Activated CD8-positive, alpha-beta memory T cell treated with anti-CD3 and anti-CD28 coated beads, Interleukin-2, amount 50 U/mL, for 24 hours (primary cell): ENCODE data around the gene AK1.
"Not testable (repeated sequence)": the region's sequence is repeated elsewhere in the genome, so short reads cannot be mapped to it uniquely, and the experiment has no call there.

Source experiments
- DNase-seq: peaks from one replicate; pipeline ENCODE4 v3.0.0-alpha.2; 2020; ENCODE audit errors: extremely low read depth

Gene AK1

GRCh38 chr9:127847833-127848755 is 29.4 kb downstream of the AK1 start:
- DNase-seq, result no peak

GRCh38 chr9:127847178-127847510 is 30.3 kb downstream of the AK1 start:
- DNase-seq, result no peak

DNA sequence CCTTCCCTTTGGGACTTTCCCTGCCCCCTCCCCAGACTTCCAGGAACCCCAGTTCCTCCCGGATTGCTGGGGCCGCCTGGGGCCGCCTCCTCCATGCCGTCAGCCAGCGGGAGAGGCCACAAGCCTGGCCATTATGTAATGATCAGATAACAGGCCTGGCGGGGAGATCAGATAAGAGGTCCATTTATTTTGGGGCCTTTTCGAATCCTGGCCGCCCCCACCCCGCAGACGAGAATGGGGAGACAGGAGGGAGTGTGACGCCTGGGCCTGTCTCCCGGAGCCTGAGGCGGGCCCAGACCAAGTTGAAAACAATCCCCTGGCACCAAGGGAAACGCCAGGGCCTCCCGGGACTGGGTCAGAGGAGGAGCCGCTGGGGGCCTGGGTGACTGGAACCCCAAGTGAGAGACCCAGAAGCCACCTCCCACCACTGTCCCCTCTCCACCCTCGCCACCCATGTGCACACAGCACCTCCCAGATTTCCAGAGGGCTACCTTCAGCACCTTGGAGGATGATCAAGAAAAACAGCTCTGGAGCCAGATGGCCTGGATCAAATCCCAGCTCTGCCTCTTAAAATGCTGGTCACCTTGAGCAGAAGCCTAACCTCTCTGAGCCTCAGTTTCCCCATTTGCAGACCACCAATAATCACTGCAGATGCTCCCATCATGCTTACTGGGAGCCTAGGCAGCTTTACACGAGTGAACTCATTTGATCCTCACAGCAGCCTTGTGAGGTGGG is 30.9 kb downstream of the AK1 start:
- no peak for DNase-seq

GRCh38 chr9:127845619-127846018 is 31.9 kb downstream of the AK1 start:
- DNase-seq, result not testable (repeated sequence)

GRCh38 chr9:127844821-127845359 is 32.6 kb downstream of the AK1 start:
- no peak for DNase-seq

- no peak for DNase-seq
Measured at GRCh38 chr9:127841087-127841835, 36.2 kb downstream of the AK1 start.

DNA sequence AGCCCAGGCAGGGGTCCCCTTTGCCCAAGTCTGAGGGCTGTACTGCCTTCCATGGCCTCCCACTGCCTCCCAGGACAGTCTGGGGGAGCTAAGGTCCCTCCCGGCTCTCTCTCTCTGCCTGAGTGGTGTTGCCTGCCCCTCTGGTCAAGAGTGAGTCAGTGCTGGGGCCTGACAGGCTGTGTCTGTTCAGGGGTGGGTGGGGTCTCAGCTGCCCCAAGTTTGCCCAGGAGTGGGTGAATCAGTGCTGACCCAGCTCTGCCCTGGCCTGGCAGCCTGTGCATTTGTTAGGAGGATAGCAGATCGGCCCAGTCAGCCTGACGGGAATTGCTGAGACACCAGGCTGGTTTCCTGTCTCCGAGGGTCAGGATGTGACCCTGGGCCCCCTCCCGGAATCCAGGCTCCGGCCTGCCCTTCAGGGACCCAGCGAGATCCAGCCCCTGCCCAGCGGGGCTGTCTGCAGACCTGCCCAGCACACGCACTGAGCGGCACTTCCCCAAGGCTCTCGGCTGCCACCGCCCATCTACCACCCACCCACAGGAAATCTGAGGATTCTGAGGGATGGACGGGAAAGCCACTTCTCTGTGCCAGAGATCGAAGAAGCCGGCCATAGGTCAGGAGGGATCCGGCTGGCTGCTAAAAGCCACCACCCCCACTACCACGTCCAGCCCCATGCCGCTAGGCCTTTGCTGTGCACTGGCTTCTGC is 38.9 kb downstream of the AK1 start:
- no peak for DNase-seq

DNA sequence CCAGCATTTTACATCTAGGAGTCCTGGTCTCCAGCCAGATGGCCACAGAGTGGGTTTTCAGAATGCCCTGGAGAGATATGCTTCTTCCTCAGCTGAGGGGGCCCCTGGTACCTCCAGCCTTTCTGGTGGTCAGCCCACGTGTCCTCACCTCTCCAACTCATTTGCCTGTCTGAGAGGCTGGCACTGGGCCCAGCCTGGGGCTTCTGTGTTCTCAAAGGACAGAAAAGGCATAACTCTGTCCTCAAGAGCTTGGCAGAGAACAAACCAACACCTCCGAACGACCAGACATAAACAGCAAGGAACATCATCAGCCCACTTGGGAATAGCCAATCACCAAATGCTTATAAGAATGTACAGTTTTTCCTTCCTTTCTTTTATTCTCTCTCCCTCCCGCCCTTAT is 40.1 kb downstream of the AK1 start:
- no peak for DNase-seq

DNA sequence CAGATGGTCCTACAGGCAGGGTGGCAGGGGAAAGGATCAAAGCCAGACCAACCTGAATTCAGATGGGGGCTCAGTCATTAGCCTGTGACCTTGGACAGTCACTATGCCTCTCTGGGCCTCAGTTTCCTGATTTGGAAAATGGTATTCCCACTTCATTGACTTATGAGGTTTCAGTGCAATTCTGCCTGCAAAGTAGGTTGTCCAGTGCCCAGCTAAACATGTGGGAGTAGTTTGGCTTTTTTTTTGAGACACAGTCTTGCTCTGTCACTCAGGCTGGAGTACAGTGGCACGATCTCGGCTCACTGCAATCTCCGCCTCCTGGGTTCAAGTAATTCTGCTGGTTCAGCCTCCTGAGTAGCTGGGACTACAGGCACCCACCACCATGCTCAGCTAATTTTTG is 40.9 kb downstream of the AK1 start:
- DNase-seq, result not testable (repeated sequence)

GRCh38 chr9:127835991-127836516 is 41.4 kb downstream of the AK1 start:
- no peak for DNase-seq

GRCh38 chr9:127833555-127833954 is 43.9 kb downstream of the AK1 start:
- DNase-seq, result no peak

DNA sequence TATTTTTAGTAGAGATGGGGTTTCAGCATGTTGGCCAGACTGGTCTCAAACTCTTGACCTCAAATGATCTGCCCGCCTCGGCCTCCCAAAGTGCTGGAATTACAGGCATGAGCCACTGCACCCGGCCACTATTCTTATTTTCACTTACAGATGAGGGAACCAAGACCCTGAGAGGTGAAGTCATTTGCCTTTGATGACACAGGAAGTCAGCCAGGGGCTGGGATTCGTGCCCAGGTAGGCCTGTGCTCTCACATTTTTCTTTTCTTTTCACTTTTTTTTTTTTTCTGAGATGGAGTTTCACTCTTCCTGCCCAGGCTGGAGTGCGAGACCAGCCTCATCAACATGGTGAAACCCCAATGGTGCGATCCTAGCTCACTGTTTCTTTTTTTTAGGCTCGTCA is 45.2 kb downstream of the AK1 start:
- no peak for DNase-seq

- DNase-seq, result no peak
Measured at GRCh38 chr9:127829205-127829906, 48.1 kb downstream of the AK1 start.

- DNase-seq, result no peak
Measured at GRCh38 chr9:127828262-127829031, 49.0 kb downstream of the AK1 start.

DNA sequence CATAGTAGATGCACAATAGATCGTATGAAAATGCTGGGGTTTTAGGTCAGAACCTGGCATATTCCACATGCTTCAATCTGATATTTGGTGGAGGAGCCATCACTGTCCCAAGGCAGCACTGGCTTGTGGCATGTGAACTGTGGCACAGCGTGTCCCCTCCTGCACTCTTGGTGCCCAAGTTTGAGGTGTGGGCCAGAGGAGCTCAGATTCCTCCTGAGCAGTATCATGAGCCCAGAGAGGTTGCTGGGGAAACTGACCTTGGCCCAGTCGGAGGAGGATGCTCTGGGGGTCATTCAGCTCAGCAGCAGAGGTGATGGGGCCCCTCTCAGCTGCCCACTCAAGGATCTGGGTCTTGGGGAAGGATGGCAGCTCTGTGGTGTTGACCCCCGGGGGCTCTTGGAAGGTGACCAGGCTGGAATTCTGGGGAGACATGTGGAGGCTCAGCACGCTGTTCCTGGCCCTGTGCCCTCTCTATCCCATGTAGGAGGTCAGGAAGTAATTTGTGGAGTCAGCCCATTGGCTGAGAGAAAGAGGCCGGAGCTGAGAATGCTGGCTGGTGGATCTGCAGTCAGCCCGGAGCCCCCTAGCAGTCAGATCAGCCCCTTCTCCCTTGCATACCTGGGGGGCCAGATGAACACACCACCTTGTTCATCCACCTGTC is 51.1 kb downstream of the AK1 start:
- no peak for DNase-seq

DNA sequence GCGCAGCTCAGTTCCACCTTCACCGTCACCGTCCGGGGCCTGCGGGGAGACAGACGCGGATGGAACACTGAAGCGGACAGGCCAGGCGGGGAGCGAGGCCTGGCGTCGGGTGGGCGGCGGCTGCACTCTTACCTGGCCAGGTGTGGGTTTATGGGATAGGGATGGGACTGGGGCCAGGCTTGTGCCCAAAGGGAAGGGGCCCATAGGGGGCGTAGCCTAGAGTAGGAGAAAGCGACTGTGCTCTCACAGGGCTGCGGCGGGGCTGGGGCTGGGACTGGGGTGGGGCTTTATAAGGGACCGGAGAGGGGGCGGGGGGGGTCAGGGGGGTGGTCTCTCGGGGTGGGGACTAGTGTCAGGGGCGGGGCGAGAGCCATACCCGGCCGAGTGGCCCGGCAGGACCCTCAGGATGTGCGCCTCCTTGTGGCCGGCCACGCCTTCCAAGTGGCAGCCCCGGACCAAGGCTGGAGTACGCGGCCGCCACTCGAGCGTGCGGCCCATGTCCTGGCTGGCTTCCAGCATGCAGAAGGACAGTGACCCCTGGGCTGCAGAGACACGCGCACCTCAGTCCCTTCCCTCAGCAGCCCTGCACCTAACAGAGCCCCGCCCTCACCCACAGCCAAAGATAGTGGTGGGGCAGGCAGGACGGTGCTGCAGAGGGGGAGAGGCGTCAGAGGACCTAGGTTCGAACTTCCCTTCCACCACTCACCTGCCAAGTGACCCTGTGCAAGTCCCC is 52.0 kb downstream of the AK1 start:
- no peak for DNase-seq

GRCh38 chr9:127822108-127822507 is 55.4 kb downstream of the AK1 start:
- DNase-seq, result no peak

GRCh38 chr9:127818574-127818973 is 58.9 kb downstream of the AK1 start:
- DNase-seq, result no peak
